Activated CD8-positive, alpha-beta memory T cell treated with anti-CD3 and anti-CD28 coated beads, Interleukin-2, amount 50 U/mL, for 24 hours (primary cell): ENCODE results near the gene CCNI2.

Experiments
- DNase-seq: peaks from one replicate; pipeline ENCODE4 v3.0.0-alpha.2; 2020; ENCODE audit errors: extremely low read depth

CCNI2 gene

GRCh38 chr5:132765311-132766019 is 18.2 kb downstream of the CCNI2 start:
- DNase-seq, result no peak

- no peak for DNase-seq
Observed at GRCh38 chr5:132766020-132766805, 19.0 kb downstream of the CCNI2 start.

- no peak for DNase-seq
Observed at GRCh38 chr5:132766806-132767055, 19.5 kb downstream of the CCNI2 start.

GRCh38 chr5:132767150-132767549 is 19.9 kb downstream of the CCNI2 start:
- no peak for DNase-seq

GRCh38 chr5:132768485-132768868 is 21.3 kb downstream of the CCNI2 start:
- DNase-seq, result no peak

GRCh38 chr5:132770476-132771159 is 23.4 kb downstream of the CCNI2 start:
- no peak for DNase-seq

GRCh38 chr5:132771503-132771998 is 24.3 kb downstream of the CCNI2 start:
- DNase-seq, result no peak

GRCh38 chr5:132772291-132773070 is 25.3 kb downstream of the CCNI2 start:
- DNase-seq, result no peak

- no peak for DNase-seq
Observed at GRCh38 chr5:132773114-132773513, 25.9 kb downstream of the CCNI2 start.

GRCh38 chr5:132773601-132774355 is 26.6 kb downstream of the CCNI2 start:
- no peak for DNase-seq

- DNase-seq, result no peak
Observed at GRCh38 chr5:132774406-132774805, 27.2 kb downstream of the CCNI2 start.

- no peak for DNase-seq
Observed at GRCh38 chr5:132774896-132775295, 27.7 kb downstream of the CCNI2 start.

GRCh38 chr5:132775476-132775961 is 28.3 kb downstream of the CCNI2 start:
- DNase-seq, result no peak

- DNase-seq, result no peak
Observed at GRCh38 chr5:132776131-132776937, 29.1 kb downstream of the CCNI2 start.

- no peak for DNase-seq
Observed at GRCh38 chr5:132776938-132777208, 29.6 kb downstream of the CCNI2 start.

- no peak for DNase-seq
Observed at GRCh38 chr5:132777209-132778069, 30.2 kb downstream of the CCNI2 start, which contains the start of gene SEPTIN8. Gene SEPTIN8, minus strand, starts transcription at chr5:132777239. Its CDS starts 102 bp downstream, at chr5:132777137.

- DNase-seq, result no peak
Observed at GRCh38 chr5:132778129-132778528, 30.9 kb downstream of the CCNI2 start.

- no peak for DNase-seq
Observed at GRCh38 chr5:132778856-132779255, 31.6 kb downstream of the CCNI2 start.

- DNase-seq, result no peak
Observed at GRCh38 chr5:132779961-132780360, 32.7 kb downstream of the CCNI2 start.
